Measurements from ENCODE around the gene BRF1.
"Not testable (repeated sequence)": the region's sequence is repeated elsewhere in the genome, so short reads cannot be mapped to it uniquely, and the experiment has no call there.

BRF1 gene

GRCh38 chr14:105328070-105328677 lies 27.4 kb upstream of the BRF1 start:
- in situ Hi-C loops (cut with MboI; ENCODE audit: low sequenced_read_pairs), result no loop called here
- Histone ChIP-seq H3K4me3 (no peak overlapping the region), H3K27me3 (ENCODE audit: low read depth) (no peaks in the 10 kb centered on the region), H3K36me3 (replicated peaks) (no peaks in the 10 kb centered on the region), H3K4me1 (peaks cover 3% of the 10 kb centered on the region; the same call in 1 of the 2 replicates), H3K9me3 (no peaks in the 10 kb centered on the region)
- no peak for DNase-seq (ENCODE audit: low spot score in 2 of 2)

GRCh38 chr14:105327695-105328045 lies 26.9 kb upstream of the BRF1 start:
- H3K27me3 ChIP-seq (ENCODE audit: low read depth); H3K36me3 ChIP-seq (replicated peaks); DNase-seq (ENCODE audit: low spot score in 2 of 2); H3K4me3 ChIP-seq; H3K9me3 ChIP-seq; H3K4me1 ChIP-seq; in situ Hi-C loops (cut with MboI; ENCODE audit: low sequenced_read_pairs): not testable (repeated sequence)

- no peaks in the 10 kb centered on the region for H3K36me3 ChIP-seq (replicated peaks)
- H3K27me3 ChIP-seq (ENCODE audit: low read depth), result no peaks in the 10 kb centered on the region
- in situ Hi-C loops (cut with MboI; ENCODE audit: low sequenced_read_pairs), result no loop called here
- H3K4me1 ChIP-seq, result peaks cover 3% of the 10 kb centered on the region; the same call in 1 of the 2 replicates
- no peaks in the 10 kb centered on the region for H3K9me3 ChIP-seq
- no peak for DNase-seq (ENCODE audit: low spot score in 2 of 2)
- H3K4me3 ChIP-seq, result no peak overlapping the region
Observed at GRCh38 chr14:105326891-105327694, 26.3 kb upstream of the BRF1 start.

- no peak overlapping the region for H3K4me3 ChIP-seq
- no peaks in the 10 kb centered on the region for H3K9me3 ChIP-seq
- H3K36me3 ChIP-seq (replicated peaks), result no peaks in the 10 kb centered on the region
- no peaks in the 10 kb centered on the region for H3K27me3 ChIP-seq (ENCODE audit: low read depth)
- in situ Hi-C loops (cut with MboI; ENCODE audit: low sequenced_read_pairs), result no loop called here
- no peak for DNase-seq (ENCODE audit: low spot score in 2 of 2)
- peaks cover 3% of the 10 kb centered on the region; the same call in 1 of the 2 replicates for H3K4me1 ChIP-seq
Observed at GRCh38 chr14:105326568-105326867, 25.7 kb upstream of the BRF1 start.

GRCh38 chr14:105325716-105326567 lies 25.1 kb upstream of the BRF1 start:
- in situ Hi-C loops (cut with MboI; ENCODE audit: low sequenced_read_pairs), result no loop called here
- Histone ChIP-seq H3K4me3 (no peak overlapping the region), H3K27me3 (ENCODE audit: low read depth) (no peaks in the 10 kb centered on the region), H3K36me3 (replicated peaks) (no peaks in the 10 kb centered on the region), H3K4me1 (peaks cover 3% of the 10 kb centered on the region; the same call in 1 of the 2 replicates), H3K9me3 (no peaks in the 10 kb centered on the region)
- DNase-seq (ENCODE audit: low spot score in 2 of 2), result no peak

- no peaks in the 10 kb centered on the region for H3K27me3 ChIP-seq (ENCODE audit: low read depth)
- no peak overlapping the region for H3K4me3 ChIP-seq
- H3K4me1 ChIP-seq, result peaks cover 3% of the 10 kb centered on the region; the same call in 1 of the 2 replicates
- no peak for DNase-seq (ENCODE audit: low spot score in 2 of 2)
- in situ Hi-C loops (cut with MboI; ENCODE audit: low sequenced_read_pairs), result no loop called here
- no peaks in the 10 kb centered on the region for H3K9me3 ChIP-seq
- H3K36me3 ChIP-seq (replicated peaks), result no peaks in the 10 kb centered on the region; the same call in 1 of the 2 replicates
Observed at GRCh38 chr14:105325303-105325702, 24.5 kb upstream of the BRF1 start.

- H3K27me3 ChIP-seq (ENCODE audit: low read depth), result no peaks in the 10 kb centered on the region
- no peaks in the 10 kb centered on the region for H3K9me3 ChIP-seq
- H3K36me3 ChIP-seq (replicated peaks), result no peaks in the 10 kb centered on the region; the same call in 1 of the 2 replicates
- in situ Hi-C loops (cut with MboI; ENCODE audit: low sequenced_read_pairs), result no loop called here
- no peak for DNase-seq (ENCODE audit: low spot score in 2 of 2)
- no peak overlapping the region for H3K4me3 ChIP-seq
- peaks cover 3% of the 10 kb centered on the region; the same call in 1 of the 2 replicates for H3K4me1 ChIP-seq
Observed at GRCh38 chr14:105324871-105325270, 24.1 kb upstream of the BRF1 start.

- H3K36me3 ChIP-seq (replicated peaks), result no peaks in the 10 kb centered on the region; the same call in 1 of the 2 replicates
- H3K4me3 ChIP-seq, result no peak overlapping the region
- DNase-seq (ENCODE audit: low spot score in 2 of 2), result no peak
- no peaks in the 10 kb centered on the region for H3K9me3 ChIP-seq
- no peaks in the 10 kb centered on the region for H3K27me3 ChIP-seq (ENCODE audit: low read depth)
- in situ Hi-C loops (cut with MboI; ENCODE audit: low sequenced_read_pairs), result no loop called here
- H3K4me1 ChIP-seq, result peaks cover 8% of the 10 kb centered on the region
Observed at GRCh38 chr14:105324080-105324778, 23.4 kb upstream of the BRF1 start.

- no peaks in the 10 kb centered on the region for H3K9me3 ChIP-seq
- H3K4me3 ChIP-seq, result no peak overlapping the region
- in situ Hi-C loops (cut with MboI; ENCODE audit: low sequenced_read_pairs), result no loop called here
- no peaks in the 10 kb centered on the region for H3K27me3 ChIP-seq (ENCODE audit: low read depth)
- peaks cover 14% of the 10 kb centered on the region for H3K4me1 ChIP-seq
- no peak for DNase-seq (ENCODE audit: low spot score in 2 of 2)
- H3K36me3 ChIP-seq (replicated peaks), result no peaks in the 10 kb centered on the region; the same call in 1 of the 2 replicates
Observed at GRCh38 chr14:105323663-105324062, 22.9 kb upstream of the BRF1 start.

- Histone ChIP-seq H3K4me1 (peaks cover 14% of the 10 kb centered on the region), H3K27me3 (ENCODE audit: low read depth) (no peaks in the 10 kb centered on the region), H3K9me3 (no peaks in the 10 kb centered on the region), H3K4me3 (no peak overlapping the region), H3K36me3 (replicated peaks) (no peaks in the 10 kb centered on the region; the same call in 1 of the 2 replicates)
- DNase-seq (ENCODE audit: low spot score in 2 of 2), result no peak
- in situ Hi-C loops (cut with MboI; ENCODE audit: low sequenced_read_pairs), result no loop called here
Observed at GRCh38 chr14:105322791-105323556, 22.2 kb upstream of the BRF1 start.

GRCh38 chr14:105317546-105317945 lies 16.7 kb upstream of the BRF1 start:
- no peaks in the 10 kb centered on the region; the same call in 1 of the 2 replicates for H3K36me3 ChIP-seq (replicated peaks)
- H3K4me1 ChIP-seq, result peaks cover 18% of the 10 kb centered on the region
- DNase-seq (ENCODE audit: low spot score in 2 of 2), result no peak
- H3K9me3 ChIP-seq, result no peaks in the 10 kb centered on the region
- H3K27me3 ChIP-seq (ENCODE audit: low read depth), result no peaks in the 10 kb centered on the region
- H3K4me3 ChIP-seq, result no peak overlapping the region
- in situ Hi-C loops (cut with MboI; ENCODE audit: low sequenced_read_pairs), result no loop called here

GRCh38 chr14:105316968-105317510 lies 16.2 kb upstream of the BRF1 start:
- no peak for DNase-seq (ENCODE audit: low spot score in 2 of 2)
- Histone ChIP-seq H3K36me3 (replicated peaks) (no peaks in the 10 kb centered on the region; the same call in 1 of the 2 replicates), H3K27me3 (ENCODE audit: low read depth) (no peaks in the 10 kb centered on the region), H3K4me3 (no peak overlapping the region), H3K4me1 (peaks cover 18% of the 10 kb centered on the region), H3K9me3 (no peaks in the 10 kb centered on the region)
- in situ Hi-C loops (cut with MboI; ENCODE audit: low sequenced_read_pairs), result no loop called here

GRCh38 chr14:105316577-105316941 lies 15.8 kb upstream of the BRF1 start:
- no peak overlapping the region for H3K4me3 ChIP-seq
- H3K36me3 ChIP-seq (replicated peaks), result no peaks in the 10 kb centered on the region; the same call in 1 of the 2 replicates
- peaks cover 18% of the 10 kb centered on the region for H3K4me1 ChIP-seq
- in situ Hi-C loops (cut with MboI; ENCODE audit: low sequenced_read_pairs), result no loop called here
- H3K27me3 ChIP-seq (ENCODE audit: low read depth), result no peaks in the 10 kb centered on the region
- no peak for DNase-seq (ENCODE audit: low spot score in 2 of 2)
- H3K9me3 ChIP-seq, result no peaks in the 10 kb centered on the region

All from HAP-1 (cell line).